Inferior parietal cortex (tissue), 1 donor: ENCODE results near the gene CDK5.
"Not testable (repeated sequence)": the region's sequence is repeated elsewhere in the genome, so short reads cannot be mapped to it uniquely, and the experiment has no call there.

Experiments
- DNase-seq: peaks from one replicate; pipeline ENCODE4 v3.0.0-alpha.2; 2016; ENCODE audit errors: extremely low spot score

Gene CDK5

DNA sequence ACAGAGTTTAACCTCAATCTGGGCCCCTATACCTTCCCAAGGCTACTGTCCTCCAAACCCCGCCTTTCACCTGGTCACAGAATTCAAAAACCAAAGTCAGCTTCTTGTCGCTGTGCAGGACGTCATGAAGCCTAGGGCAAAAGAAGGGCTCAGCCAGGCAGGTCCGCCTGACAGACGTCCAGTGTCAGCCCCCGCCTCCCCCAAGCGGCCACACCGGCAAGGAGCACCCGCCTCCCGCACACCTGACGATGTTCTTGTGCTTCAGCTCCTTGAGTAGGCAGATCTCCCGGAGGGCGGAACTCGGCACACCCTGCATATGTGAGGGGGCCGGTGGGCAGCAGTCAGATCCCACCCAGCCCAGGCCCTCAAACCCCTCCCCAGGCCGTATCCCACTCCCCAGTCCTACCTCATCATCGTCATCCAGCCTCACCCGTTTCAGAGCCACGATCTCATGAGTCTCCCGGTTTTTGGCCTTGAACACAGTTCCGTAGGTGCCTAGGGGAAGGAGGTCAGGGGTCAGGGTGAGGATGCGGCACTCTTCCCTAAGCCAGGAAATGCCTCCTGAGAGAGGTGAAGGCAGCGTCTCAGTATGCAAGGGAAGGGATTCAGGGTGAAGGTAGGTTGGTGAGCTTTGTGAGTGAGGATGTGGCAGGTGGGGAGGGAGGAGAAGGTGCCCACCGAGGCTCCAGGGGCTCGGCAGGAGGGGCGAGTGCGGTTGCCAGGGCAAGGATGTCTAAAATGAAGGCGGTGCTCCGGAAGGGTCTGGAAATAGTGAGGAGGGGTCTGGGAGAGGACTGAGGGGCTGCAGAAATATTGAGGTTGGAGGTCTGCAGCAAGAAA lies 811 bp downstream of the CDK5 start:
- DNase-seq = no peak

DNA sequence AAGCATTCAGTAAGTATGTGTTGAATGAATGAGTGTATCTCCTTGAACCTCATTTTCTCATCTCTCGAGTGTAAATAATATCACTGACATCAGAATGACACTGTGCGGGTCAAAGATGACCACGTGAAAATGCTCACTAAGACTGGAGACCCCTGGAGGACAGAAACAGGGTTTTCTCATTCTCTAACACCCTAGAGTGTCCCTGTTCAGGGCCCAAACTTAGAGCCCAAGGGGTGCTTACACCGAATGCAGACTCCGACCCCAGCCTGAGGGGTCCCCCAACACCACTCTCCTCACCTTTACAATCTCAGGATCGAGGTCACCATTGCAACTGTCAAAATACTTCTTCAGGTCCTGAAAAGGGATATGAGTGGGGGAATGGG lies 1.4 kb downstream of the CDK5 start:
- no peak for DNase-seq

DNA sequence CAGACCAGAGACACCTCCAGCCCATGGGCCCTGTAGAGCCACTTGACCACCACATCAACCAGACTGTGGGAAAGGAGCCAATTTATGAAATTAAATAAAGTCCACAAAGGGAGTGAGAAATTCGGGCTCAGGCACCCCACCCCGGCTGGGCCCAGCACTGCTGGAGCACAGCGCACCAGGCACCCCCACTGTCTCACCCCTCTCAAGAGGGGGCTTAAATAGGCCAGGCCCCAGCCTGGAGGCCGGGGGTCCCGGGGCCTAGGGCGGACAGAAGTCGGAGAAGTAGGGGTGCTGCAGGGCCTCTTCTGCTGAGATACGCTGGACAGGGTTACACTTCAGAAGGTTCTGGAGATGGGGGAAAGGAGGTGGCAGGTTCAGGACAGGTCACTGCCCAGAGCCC lies 3.9 kb downstream of the CDK5 start:
- no peak for DNase-seq

DNA sequence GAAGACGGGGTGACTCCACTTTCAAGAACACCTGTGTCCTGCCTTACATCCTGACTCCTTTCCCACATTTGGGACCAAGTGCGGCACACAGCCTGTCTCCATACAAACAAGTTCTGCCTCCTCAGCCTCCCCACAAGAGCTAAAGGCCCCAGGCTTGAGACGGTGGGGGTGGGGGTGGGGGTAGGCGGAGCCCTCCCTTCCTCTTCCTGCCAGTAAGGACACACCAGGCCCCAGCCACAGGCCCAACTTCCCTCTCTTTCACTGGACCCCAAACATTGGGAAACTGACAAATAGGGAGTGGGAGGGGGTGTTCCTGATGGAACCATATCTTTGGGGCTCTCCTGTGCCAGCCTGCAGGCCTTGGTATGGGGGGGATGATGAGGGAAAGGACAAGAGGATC lies 4.6 kb downstream of the CDK5 start:
- no peak for DNase-seq

DNA sequence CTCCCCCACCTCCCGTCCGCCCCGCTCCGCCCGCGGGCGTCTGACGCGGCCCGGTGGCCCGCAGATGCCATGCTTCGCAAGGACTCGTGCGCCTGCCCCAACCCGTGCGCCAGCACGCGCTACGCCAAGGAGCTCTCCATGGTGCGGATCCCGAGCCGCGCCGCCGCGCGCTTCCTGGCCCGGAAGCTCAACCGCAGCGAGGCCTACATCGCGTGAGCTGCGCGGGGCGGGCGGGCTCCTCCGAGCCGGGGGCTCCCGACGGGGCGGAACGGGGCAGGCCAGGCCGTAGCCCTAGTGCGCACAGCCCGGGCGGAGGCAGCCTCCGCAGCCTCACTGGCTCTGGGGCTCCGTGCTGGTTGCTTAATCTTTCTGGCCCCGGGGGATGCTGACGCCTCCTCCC lies 6.6 kb downstream of the CDK5 start:
- no peak for DNase-seq

DNA sequence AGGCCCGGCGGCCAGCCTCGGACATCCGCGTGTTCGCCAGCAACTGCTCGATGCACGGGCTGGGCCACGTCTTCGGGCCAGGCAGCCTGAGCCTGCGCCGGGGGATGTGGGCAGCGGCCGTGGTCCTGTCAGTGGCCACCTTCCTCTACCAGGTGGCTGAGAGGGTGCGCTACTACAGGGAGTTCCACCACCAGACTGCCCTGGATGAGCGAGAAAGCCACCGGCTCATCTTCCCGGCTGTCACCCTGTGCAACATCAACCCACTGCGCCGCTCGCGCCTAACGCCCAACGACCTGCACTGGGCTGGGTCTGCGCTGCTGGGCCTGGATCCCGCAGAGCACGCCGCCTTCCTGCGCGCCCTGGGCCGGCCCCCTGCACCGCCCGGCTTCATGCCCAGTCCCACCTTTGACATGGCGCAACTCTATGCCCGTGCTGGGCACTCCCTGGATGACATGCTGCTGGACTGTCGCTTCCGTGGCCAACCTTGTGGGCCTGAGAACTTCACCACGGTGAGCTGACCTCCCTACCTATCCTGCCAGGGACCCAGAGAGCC lies 8.7 kb downstream of the CDK5 start:
- no peak for DNase-seq

DNA sequence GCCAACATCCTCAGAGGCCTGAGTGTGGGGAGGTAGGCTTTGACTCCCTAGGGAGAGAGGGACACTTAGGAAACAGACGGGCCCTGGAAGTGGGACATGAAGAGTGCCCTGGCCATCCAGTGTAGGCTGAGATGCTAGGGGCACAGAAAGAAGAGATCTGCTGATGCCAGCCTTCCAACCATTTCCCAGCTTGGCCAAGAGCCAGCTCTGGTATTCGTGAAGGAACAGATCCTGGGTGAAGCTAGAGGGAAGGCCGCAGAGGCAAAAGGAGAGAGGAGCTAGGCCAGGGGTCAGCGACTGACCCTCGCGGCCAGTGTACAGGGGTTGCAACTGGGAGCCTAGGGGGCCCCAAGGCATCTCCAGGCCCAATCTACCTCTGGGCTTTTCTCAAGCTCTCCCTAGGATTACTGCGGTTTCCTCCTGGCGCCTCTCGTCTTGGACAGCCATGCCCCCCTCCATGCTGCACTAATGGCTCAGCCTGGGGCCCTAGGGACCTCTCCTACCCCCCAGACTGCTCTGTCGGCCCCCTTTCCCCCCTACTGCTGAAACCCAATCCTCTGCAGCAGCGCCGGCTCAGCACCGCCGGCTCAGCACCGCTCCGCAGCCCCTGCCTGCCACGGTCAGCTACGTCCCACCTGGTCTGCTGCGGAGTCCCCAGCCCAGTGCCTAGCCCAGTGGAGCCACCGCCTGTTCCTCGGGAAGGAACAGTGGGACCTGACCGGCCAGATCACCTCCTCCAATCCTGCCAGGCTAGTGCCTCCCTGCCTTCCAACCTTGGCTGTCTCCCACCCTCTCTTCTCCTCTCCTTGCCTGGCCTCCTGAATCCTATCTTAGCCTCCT lies 9.5 kb downstream of the CDK5 start, which contains the start of gene ASIC3:
TSS of gene ASIC3 (plus strand) at position 556 of the 840 bp plus-strand sequence. CDS start 355 bp downstream, outside the sequence.
- no peak for DNase-seq

DNA sequence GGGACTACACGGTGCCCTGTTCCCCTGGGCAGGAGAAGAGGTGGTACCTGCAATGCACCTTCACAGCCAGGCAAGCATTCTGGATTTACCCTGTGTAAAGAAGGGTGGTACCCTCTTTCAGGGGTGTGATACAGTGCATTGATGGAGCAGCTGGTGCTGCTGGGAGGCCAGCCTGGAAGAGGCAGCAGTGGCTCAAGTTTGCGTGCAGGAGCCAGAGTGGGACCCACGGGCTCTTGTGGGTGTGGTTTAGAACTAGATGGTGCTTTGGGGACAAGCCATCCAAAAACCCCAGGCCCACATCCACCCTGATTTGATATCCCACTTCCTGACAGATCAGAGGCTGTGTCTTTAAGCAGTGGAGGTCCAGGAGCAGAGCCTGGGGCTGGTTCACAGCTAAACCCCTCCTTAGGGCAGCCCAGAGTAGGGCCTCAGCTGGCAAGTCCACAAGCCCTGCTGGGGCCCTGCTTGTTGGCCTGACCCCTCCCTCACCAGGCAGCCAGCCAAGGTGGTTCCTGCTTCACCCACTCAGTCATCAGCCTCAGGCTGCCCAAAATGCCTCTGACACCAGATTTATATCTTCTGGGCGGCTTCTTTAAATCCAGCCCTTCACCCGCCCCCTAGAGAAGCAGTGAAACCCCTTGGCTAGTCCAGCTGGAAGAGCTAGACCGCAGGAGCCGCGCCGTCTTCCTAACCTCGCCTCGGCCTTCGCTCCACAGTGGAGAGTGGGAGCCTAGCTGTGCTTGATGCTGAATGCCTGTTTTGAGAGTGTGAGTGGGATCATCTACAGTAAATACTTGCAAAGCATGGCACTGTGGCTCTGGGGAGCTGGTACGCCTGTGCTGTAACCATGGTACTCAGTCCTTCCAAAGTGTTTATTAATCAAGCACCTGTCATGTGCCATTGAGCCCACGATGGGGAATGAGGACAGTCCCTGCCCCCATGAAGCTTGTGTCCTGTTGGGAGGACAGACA lies 10.8 kb downstream of the CDK5 start:
- no peak for DNase-seq

DNA sequence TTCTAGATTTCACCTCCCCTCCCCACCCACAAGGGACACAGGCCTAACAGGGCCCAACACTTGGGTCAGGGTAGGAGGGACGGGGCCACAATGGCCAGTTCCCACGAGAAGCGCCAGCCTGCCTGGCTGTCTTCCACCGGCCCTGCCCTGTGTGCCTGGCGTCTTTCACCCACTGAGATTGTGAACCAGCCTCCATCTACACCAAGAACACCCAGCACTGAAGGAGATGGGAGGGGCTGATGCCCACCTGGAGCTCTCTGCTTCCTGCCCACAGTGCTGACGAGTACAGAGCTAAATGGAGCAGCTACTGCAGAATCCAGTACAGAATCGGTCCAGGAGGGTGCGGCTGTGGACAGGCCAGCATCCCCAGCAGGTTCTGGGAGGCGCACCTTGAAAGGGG lies 11.7 kb downstream of the CDK5 start:
- DNase-seq = no peak

DNA sequence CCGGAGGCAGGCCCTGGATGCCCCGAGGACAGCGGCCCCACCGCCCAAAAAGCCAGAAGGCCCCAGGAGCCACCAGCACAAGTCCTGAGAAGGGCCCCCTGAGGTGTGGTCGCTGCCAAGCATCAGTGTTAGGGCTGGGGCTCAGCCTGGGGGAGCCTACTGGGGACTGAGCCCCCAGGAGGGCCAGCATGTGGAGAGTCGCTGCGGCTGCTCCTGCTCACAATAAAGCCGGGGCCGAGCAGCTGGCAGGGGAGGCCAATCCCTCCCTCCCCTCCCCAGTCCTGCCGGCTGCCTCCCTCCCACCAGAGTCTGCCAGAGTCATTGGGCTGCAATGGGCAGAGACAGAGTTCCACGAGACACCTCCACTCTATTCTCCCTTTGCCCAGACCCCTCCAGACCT lies 12.4 kb downstream of the CDK5 start:
- DNase-seq = no peak

DNA sequence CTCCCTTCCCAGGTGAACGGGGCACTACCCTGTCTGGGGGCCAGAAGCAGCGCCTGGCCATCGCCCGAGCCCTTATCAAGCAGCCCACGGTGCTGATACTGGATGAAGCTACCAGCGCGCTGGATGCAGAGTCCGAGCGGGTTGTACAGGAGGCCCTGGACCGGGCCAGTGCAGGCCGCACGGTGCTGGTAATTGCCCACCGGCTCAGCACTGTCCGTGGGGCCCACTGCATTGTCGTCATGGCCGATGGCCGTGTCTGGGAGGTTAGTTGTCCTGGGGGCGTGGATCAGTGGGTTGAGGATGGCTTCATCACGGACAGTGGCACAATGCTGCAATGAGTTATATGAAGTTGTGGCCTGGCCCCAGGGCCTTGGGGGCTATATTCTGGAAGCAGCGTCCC lies 13.7 kb downstream of the CDK5 start:
- DNase-seq = no peak

DNA sequence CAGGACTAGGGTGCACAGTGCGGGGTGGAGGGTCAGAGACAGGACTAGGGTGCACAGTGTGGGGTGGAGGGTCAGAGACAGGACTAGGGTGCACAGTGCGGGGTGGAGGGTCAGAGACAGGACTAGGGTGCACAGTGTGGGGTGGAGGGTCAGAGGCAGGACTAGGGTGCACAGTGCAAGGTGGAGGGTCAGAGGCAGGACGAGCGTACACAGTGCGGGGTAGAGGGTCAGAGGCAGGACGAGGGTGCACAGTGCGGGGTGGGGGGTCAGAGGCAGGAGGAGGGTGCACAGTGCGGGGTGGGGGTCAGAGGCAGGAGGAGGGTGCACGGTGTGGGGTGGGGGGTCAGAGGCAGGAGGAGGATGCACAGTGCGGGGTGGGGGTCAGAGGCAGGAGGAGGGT lies 14.2 kb downstream of the CDK5 start:
- DNase-seq = not testable (repeated sequence)

DNA sequence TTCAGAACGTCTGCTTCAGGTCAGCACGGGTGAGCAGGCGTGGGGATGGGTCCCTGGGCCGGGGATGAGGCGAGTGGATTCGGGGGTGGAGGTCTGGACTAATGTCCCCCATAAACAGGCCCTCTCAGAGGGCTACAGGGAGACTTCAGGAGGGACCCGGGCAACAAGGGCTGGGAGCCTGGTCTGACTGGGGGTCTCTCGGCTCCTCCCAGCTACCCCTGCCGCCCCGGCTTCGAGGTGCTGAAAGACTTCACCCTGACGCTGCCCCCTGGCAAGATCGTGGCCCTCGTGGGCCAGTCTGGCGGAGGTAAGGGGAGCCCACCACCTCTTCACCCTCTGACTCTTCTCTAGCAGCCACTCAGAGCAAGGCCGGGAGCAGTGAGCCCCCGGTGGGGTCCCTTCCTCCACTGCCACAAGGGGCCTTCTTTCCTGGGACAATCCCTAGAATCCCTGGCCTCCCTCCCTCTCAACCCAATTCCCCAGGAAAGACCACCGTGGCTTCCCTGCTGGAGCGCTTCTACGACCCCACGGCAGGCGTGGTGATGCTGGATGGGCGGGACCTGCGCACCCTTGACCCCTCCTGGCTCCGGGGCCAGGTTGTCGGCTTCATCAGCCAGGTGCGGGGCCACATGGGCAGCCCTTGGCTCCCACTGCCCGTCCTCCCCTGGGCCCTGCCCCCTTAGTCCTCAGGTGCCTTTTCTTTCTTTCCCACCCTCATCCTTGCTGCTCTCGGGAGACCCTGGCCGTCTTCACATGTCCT lies 16.9 kb downstream of the CDK5 start:
- no peak for DNase-seq

DNA sequence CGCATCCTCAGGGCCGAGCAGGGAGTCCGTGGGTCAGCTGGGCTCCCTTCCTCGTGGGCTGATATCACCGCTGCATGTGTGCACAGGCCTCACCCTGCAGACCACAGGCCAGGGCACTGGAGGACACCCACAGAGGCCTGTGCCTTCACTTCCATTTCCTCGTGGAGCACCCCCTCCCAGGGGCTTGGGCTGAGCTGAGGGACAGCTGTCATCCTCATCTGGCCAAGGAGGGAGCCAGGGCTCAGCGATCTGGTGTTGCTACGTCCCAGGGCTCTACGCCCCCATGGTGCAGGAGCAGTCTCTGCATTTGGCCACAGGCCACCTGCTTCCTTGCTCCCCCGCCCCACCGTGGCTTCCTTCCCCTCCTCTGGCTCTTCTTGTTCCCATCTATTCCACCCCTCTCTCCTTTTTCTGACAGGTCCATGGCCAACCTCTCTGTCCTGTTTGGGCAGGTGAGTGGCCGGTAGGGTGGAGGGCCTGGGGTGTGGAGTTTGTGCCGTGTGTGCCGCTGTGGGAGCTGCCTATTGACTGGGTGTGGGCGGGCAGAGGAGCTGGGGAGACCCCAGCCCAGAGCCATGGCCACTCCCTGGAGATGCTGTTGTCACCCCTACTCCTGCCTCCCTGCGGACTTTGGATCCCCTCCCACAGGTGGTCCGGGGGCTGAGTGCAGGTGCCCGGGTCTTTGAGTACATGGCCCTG lies 17.7 kb downstream of the CDK5 start:
- DNase-seq = no peak

DNA sequence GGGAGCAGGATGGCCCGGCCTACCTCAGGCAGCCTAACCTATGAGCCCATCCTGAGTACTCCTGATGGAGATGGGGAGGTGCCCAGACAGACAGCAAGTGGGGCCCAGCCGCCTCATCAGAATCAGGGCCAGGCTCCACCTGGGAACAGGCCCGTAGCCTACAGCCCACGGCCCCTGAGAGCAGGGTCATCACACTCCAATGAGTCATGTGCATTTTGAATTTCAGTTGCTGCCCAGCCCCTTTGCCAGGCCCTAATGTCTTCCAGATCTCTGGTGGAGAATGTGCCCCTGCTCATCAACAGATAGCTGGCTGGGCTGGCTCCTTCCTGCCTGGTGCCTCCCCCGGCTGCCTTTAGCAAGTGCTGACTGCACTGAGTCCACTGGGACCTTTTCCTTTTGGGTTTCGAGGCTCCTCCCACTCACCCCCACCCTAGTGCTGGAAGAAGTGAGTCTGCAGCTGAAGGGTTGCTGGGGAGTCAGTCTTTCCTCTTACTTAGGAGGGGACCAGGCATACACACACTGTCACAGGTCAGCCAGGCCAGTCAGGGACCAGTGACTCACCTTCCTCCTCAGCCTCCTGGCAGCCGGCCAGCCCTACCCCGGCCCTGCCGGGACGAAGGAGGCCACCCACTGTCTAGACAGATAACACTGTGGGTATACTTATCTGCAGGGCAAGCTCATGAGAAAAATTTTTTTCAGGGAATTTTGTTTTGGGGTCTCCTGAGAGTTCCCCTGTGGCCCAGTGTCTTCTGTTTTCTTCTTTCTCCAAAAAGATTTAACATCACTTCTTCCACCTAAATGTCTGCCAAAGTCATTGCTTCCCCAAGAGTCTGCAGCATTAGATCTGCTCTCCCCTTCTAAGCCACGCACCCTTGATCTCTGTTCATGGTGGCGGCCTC lies 18.5 kb downstream of the CDK5 start:
- peak; percentile 65 for DNase-seq

DNA sequence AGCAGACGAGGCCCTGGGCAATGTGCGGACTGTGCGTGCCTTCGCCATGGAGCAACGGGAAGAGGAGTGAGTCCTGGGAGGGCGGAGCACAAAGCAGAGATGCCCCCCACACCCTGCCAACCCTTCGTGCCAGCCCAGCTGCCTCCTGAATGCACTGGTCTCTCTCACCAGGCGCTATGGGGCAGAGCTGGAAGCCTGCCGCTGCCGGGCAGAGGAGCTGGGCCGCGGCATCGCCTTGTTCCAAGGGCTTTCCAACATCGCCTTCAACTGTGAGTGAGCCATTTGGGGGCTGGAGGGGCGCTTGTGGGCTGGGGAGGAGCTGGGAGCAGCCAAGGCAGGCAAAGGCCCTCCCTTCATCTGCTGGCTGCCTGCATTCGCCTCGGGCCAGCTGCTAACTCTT lies 21.8 kb downstream of the CDK5 start:
- DNase-seq = no peak

DNA sequence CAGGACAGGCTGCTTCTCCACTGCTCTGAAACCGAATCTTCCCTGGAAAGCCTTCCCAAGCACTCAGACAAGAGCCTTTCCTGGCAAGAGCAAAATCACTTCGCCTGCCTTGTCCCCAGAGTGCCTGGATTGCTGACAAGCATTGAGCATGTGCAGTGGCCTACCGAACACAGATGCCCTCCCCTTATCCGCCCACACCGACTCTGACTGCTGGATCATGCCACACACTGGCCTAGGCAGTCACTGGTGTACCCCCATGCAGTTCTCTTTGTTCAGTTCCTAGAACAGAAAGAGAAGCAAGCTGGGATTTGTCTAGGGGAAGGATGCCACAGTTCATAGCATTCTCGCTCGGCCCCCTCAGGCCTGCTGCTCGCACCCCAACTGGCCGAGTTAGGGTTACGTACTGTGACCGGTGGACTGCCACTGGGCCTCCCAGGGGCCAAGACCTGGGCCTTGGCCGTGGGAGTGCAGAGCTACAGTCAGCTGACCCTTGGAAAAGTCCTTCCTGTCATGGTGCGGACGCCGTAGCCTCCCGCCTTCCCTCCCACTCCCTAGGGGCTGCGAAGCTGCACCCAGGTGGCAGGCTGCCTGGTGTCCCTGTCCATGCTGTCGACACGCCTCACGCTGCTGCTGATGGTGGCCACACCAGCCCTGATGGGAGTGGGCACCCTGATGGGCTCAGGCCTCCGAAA lies 22.5 kb downstream of the CDK5 start:
- DNase-seq = no peak

DNA sequence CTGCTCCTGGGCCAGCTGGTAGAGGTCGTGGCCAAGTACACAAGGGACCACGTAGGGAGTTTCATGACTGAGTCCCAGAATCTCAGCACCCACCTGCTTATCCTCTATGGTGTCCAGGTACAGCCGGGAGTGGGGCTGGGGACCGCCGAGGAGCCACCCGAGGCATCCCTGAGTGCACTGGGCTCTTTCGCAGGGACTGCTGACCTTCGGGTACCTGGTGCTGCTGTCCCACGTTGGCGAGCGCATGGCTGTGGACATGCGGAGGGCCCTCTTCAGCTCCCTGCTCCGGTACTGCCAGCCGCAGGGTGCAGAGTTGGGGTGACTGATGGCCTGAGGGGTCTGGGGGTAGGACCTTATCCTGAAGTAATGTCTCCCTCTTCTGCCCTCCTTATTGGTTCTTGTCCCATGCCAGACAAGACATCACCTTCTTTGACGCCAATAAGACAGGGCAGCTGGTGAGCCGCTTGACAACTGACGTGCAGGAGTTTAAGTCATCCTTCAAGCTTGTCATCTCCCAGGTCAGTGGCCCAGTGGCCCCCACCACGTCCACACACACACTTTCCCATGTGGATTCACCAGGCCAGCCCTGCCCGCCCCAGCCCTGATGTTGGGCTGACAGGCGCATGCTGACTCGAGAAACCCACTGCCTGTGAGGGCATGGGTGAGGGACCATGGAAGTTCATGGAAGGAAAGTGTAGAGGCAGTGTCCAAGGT lies 23.2 kb downstream of the CDK5 start:
- DNase-seq = no peak
